ENCODE data around the gene COG5. TPM values are rescaled to one million over a fixed set of nuclear protein-coding genes. Genes with fewer than 3 reads are reported as not detected.

Gene COG5
- total and polyA plus RNA-seq, 2 experiments from 2014 or later = 15.4 to 36.5 TPM

DNA sequence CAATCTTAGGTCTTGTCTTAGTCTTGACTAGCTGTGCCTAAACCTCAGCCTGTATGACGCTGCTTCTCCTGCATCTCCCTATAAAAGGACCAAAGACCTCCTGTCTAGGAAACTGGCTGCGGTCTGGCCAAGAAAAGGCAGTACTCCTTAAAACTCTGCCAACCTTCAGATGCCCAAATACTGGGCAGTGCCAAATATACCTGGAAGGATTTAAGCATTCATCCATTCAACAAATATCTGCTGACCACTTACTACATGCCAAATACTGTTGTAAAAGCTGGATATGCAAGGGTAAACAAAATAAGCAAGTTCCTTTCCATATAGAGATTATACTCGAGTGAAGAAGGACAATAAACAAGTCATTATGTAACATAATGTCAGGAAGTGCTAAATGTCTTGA lies 259.1 kb downstream of the COG5 start (continued):
- no peak for TF ChIP-seq ZNF462 (CRISPR knock-in tag; IDR thresholded peaks at IDR 0.05)

DNA sequence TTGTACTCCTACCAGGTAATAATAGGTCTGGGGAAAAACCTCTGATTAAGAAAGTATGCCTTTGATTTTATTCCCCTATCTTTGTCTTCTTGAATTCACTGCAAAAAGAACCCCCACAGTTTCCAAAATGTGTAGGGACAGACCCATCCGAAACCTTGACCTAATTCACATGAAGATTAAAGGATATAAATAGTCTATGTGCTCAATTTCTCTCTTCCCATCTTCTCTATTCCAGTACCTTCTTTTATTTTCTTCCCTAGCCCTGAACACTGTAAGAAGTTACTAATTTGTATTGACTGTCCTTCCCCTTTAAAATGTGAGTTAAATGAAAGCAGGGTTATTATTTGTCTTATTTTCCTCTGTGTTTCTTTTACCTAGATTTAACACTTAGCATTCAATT lies 259.7 kb downstream of the COG5 start:
- no peak for ATAC-seq
- DNase-seq (ENCODE audit: low spot score) = no peak
- Histone ChIP-seq H3K4me3 (no peak overlapping the region), H3F3A (replicated peaks; ENCODE audit: low read depth) (no peaks in the 10 kb centered on the region), H3K27ac (ENCODE audit: low read depth) (no peak overlapping the region), H4K20me1 (replicated peaks; ENCODE audit: insufficient read depth) (0 out of 2 replicates have a peak, but pooled peaks cover 3% of the 10 kb centered on the region), H3K79me2 (replicated peaks; ENCODE audit: insufficient read depth) (no peaks in the 10 kb centered on the region), H3K9me2 (ENCODE audit: insufficient read depth) (no peaks in the 10 kb centered on the region), H3K36me3 (ENCODE audit: insufficient read depth) (no peaks in the 10 kb centered on the region), H2AFZ (no peak overlapping the region), H3K4me2 (no peak overlapping the region), H3K4me1 (ENCODE audit: insufficient read depth) (no peaks in the 10 kb centered on the region), H3K27me3 (ENCODE audit: insufficient read depth) (no peaks in the 10 kb centered on the region)
- Mint-ChIP-seq H3K36me3 (ENCODE audit: low read depth) (no peaks in the 10 kb centered on the region; the same call in 2 of the 3 replicates), H3K27me3 (ENCODE audit: insufficient read depth, low read depth, poor library complexity) (no peaks in the 10 kb centered on the region), H3K4me1 (peaks cover 2% of the 10 kb centered on the region; the same call in 2 of the 3 replicates), H3K27ac (no peak overlapping the region), H3K4me3 (no peak overlapping the region), H3K9me3 (no peaks in the 10 kb centered on the region)
- TF ChIP-seq POLR2AphosphoS5 (IDR thresholded peaks at IDR 0.05; ENCODE audit: low read depth) = no peak
- no peak for TF ChIP-seq EZH2phosphoT487 (IDR thresholded peaks at IDR 0.05; ENCODE audit: unreplicated experiment)
- TF ChIP-seq ZNF331 (CRISPR knock-in tag; IDR thresholded peaks at IDR 0.05; ENCODE audit: low read depth) = no peak
- TF ChIP-seq STAT1 (IDR thresholded peaks at IDR 0.05; ENCODE audit: unreplicated experiment) = no peak
- no peak for TF ChIP-seq ZNF462 (CRISPR knock-in tag; IDR thresholded peaks at IDR 0.05)
- TF ChIP-seq, protein P1, sequence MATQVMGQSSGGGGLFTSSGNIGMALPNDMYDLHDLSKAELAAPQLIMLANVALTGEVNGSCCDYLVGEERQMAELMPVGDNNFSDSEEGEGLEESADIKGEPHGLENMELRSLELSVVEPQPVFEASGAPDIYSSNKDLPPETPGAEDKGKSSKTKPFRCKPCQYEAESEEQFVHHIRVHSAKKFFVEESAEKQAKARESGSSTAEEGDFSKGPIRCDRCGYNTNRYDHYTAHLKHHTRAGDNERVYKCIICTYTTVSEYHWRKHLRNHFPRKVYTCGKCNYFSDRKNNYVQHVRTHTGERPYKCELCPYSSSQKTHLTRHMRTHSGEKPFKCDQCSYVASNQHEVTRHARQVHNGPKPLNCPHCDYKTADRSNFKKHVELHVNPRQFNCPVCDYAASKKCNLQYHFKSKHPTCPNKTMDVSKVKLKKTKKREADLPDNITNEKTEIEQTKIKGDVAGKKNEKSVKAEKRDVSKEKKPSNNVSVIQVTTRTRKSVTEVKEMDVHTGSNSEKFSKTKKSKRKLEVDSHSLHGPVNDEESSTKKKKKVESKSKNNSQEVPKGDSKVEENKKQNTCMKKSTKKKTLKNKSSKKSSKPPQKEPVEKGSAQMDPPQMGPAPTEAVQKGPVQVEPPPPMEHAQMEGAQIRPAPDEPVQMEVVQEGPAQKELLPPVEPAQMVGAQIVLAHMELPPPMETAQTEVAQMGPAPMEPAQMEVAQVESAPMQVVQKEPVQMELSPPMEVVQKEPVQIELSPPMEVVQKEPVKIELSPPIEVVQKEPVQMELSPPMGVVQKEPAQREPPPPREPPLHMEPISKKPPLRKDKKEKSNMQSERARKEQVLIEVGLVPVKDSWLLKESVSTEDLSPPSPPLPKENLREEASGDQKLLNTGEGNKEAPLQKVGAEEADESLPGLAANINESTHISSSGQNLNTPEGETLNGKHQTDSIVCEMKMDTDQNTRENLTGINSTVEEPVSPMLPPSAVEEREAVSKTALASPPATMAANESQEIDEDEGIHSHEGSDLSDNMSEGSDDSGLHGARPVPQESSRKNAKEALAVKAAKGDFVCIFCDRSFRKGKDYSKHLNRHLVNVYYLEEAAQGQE (IDR thresholded peaks at IDR 0.05; ENCODE audit: unreplicated experiment) = no peak
